Smooth muscle cell (in vitro differentiated cells): Measurements from ENCODE around the gene ITPR1. TPM values are rescaled to one million over a fixed set of nuclear protein-coding genes. Genes with fewer than 3 reads are reported as not detected.

Experiments used
- DNase-seq: peaks from one replicate; lab custom pipeline; 2025; ENCODE audit not compliant: unreplicated experiment; lab: John Stamatoyannopoulos, UW
- H2AFZ ChIP-seq: fragments of 200-600 bp; sonication (generic); 2 replicates; pipeline ENCODE4 v1.6.0; 2016; ENCODE audit warnings: antibody characterized with exemption, low read depth, mild to moderate bottlenecking
- H3F3A ChIP-seq: fragments of 200-600 bp; sonication (generic); 2 replicates; pipeline ENCODE4 v1.6.0; 2017; ENCODE audit warnings: antibody characterized with exemption, low read depth
- H3K27ac ChIP-seq: fragments of 200-600 bp; sonication (generic); 2 replicates; pipeline ENCODE4 v1.5.1; 2016; ENCODE audit warnings: low read depth, mild to moderate bottlenecking
- H3K27me3 ChIP-seq: fragments of 200-600 bp; sonication (generic); 2 replicates; pipeline ENCODE4 v1.6.1; 2016; ENCODE audit warnings: low read depth, mild to moderate bottlenecking
- H3K36me3 ChIP-seq: fragments of 200-600 bp; sonication (generic); 2 replicates; pipeline ENCODE4 v1.5.1; 2016; ENCODE audit warnings: low read depth
- H3K4me1 ChIP-seq: fragments of 200-600 bp; sonication (generic); 2 replicates; pipeline ENCODE4 v1.5.1; 2016; ENCODE audit warnings: low read depth
- H3K4me2 ChIP-seq: fragments of 200-600 bp; sonication (generic); 2 replicates; pipeline ENCODE4 v1.6.0; 2016; ENCODE audit warnings: mild to moderate bottlenecking
- H3K4me3 ChIP-seq: fragments of 200-600 bp; sonication (generic); 2 replicates; pipeline ENCODE4 v1.5.1; 2016; ENCODE audit warnings: mild to moderate bottlenecking
- H3K79me2 ChIP-seq: fragments of 200-600 bp; sonication (generic); 2 replicates; pipeline ENCODE4 v1.6.0; 2016; ENCODE audit warnings: low read depth, mild to moderate bottlenecking
- H3K9ac ChIP-seq: fragments of 200-600 bp; sonication (generic); 2 replicates; pipeline ENCODE4 v1.6.0; 2016; ENCODE audit warnings: low read depth
- H3K9me3 ChIP-seq: fragments of 200-600 bp; sonication (generic); replicated peaks from 2 replicates; pipeline ENCODE4 v1.5.1; 2016; ENCODE audit warnings: low read depth
- H4K20me1 ChIP-seq: fragments of 200-600 bp; sonication (generic); 2 replicates; pipeline ENCODE4 v1.6.0; 2016; ENCODE audit warnings: low read depth
- WGBS: methylation state at CpG from one replicate; pipeline ENCODE4 v1.1.7; 2016; ENCODE audit warnings: low lambda C conversion rate; 5-methylcytosine and 5-hydroxymethylcytosine counted together
- polyA plus RNA-seq: library from polyadenylated mRNA; unstranded; fragments of >200 nt; fragmentation: Nextera tagmentation; extraction: Ambion mirVana; gene quantifications from 2 replicates; pipeline ENCODE4 v1.2.1, GENCODE V29; 2016
- total RNA-seq: library from RNA; depleted of rRNA; stranded (reverse); fragments of >200 nt; gene quantifications from 2 replicates; pipeline ENCODE4 v1.2.3, GENCODE V29; 2014
- TF ChIP-seq, protein P1 (sequence below): fragments of 200-600 bp; sonication (generic); IDR thresholded peaks from 2 replicates; pipeline ENCODE4 v1.5.1; 2017; ENCODE audit warnings: borderline replicate concordance, mild to moderate bottlenecking, antibody characterized with exemption; ENCODE audit not compliant: insufficient read depth, poor library complexity, severe bottlenecking

The ITPR1 gene
- total and polyA plus RNA-seq, 2 experiments from 2014 or later: 16.4 to 28.6 TPM

- Histone ChIP-seq H3K4me1 (peaks cover 22% of the 10 kb centered on the region), H3K27ac (no peak overlapping the region), H3F3A (peaks cover 52% of the 10 kb centered on the region), H2AFZ (no peak overlapping the region), H3K9me3 (no peaks in the 10 kb centered on the region), H3K27me3 (no peaks in the 10 kb centered on the region), H4K20me1 (no peaks in the 10 kb centered on the region), H3K79me2 (no peaks in the 10 kb centered on the region), H3K4me3 (no peak overlapping the region), H3K36me3 (no peaks in the 10 kb centered on the region), H3K9ac (no peak overlapping the region), H3K4me2 (no peak overlapping the region)
- TF ChIP-seq, protein P1, sequence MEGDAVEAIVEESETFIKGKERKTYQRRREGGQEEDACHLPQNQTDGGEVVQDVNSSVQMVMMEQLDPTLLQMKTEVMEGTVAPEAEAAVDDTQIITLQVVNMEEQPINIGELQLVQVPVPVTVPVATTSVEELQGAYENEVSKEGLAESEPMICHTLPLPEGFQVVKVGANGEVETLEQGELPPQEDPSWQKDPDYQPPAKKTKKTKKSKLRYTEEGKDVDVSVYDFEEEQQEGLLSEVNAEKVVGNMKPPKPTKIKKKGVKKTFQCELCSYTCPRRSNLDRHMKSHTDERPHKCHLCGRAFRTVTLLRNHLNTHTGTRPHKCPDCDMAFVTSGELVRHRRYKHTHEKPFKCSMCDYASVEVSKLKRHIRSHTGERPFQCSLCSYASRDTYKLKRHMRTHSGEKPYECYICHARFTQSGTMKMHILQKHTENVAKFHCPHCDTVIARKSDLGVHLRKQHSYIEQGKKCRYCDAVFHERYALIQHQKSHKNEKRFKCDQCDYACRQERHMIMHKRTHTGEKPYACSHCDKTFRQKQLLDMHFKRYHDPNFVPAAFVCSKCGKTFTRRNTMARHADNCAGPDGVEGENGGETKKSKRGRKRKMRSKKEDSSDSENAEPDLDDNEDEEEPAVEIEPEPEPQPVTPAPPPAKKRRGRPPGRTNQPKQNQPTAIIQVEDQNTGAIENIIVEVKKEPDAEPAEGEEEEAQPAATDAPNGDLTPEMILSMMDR: no peak
- no peak for DNase-seq
- 79% methylated on average over 1 of the region's 1 CpG for WGBS
Observed at GRCh38 chr3:4748127-4748526, 255.0 kb downstream of the ITPR1 start.

DNA sequence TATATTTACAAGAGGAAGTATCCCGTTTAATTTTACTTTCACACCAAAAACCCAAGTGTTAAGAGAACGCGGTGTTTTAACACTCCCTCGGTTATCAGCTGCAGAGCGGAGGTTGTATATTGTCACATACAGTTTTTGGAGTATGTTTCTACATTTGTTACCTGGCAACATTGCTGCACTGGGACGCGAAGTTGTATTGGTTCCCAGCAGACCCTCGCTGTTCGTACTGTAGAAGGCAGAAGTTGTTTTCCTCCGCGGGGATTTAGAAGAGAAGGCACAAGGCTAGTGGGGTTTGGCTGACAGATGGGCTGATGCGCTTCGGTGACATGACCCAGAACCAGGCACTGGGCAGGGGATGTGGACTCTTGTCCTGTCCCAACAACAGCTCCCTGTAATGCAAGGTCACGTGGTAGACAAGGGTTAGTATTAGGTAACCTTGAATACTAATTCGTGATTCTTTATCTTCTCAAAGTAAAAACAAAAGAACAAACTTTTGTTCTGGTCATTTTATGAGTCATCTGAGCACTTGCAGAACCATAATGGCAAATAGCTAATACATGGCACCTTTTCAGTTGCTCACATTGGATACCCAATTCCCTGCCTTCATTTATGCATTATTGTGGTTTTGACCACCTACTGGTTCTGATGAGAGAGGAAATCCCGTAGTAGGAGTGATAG, 255.7 kb downstream of the ITPR1 start:
- Histone ChIP-seq H3K79me2 (no peaks in the 10 kb centered on the region), H3K9ac (no peak overlapping the region), H3K27ac (peak overlapping the region; percentile 100), H3K4me2 (no peak overlapping the region), H3K36me3 (no peaks in the 10 kb centered on the region), H3F3A (peaks cover 44% of the 10 kb centered on the region), H3K4me1 (peaks cover 22% of the 10 kb centered on the region), H3K9me3 (no peaks in the 10 kb centered on the region), H3K27me3 (no peaks in the 10 kb centered on the region), H4K20me1 (no peaks in the 10 kb centered on the region), H3K4me3 (no peak overlapping the region), H2AFZ (no peak overlapping the region)
- DNase-seq: no peak
- 87% methylated on average over 16 of the region's 16 CpGs for WGBS
- TF ChIP-seq, protein P1: no peak

GRCh38 chr3:4749567-4750002, 256.4 kb downstream of the ITPR1 start:
- H3K9me3 ChIP-seq: no peaks in the 10 kb centered on the region
- peaks cover 22% of the 10 kb centered on the region for H3K4me1 ChIP-seq
- H4K20me1 ChIP-seq: no peaks in the 10 kb centered on the region
- H3K79me2 ChIP-seq: no peaks in the 10 kb centered on the region
- TF ChIP-seq, protein P1: no peak
- no peak for DNase-seq
- H3K4me3 ChIP-seq: no peak overlapping the region
- H3F3A ChIP-seq: peaks cover 40% of the 10 kb centered on the region
- H3K36me3 ChIP-seq: no peaks in the 10 kb centered on the region
- 96% methylated on average over 5 of the region's 5 CpGs for whole genome bisulfite sequencing
- H3K27ac ChIP-seq: peak overlapping the region; percentile 100
- H3K4me2 ChIP-seq: peak overlapping the region; percentile 84
- no peak overlapping the region for H2AFZ ChIP-seq
- H3K27me3 ChIP-seq: no peaks in the 10 kb centered on the region
- H3K9ac ChIP-seq: peak overlapping the region; percentile 98
